ENCODE measurements around the gene SULT4A1. TPM values are rescaled to one million over a fixed set of nuclear protein-coding genes. Genes with fewer than 3 reads are reported as not detected.

Gene SULT4A1
- total RNA-seq, 3 donors from 2014 or later, result not detected

GRCh38 chr22:43814264-43814663, 48.0 kb downstream of the SULT4A1 start:
- peak overlapping the region; percentile 37 for H3K4me3 Mint-ChIP-seq
- H3K27me3 Mint-ChIP-seq (ENCODE audit: low read depth), result no peaks in the 10 kb centered on the region
- H3K36me3 Mint-ChIP-seq (ENCODE audit: insufficient read depth), result peaks cover 5% of the 10 kb centered on the region
- H3K4me1 Mint-ChIP-seq (ENCODE audit: low read depth), result peaks cover 21% of the 10 kb centered on the region
- ATAC-seq (no peak), DNase-seq (no peak)
- H3K9me3 Mint-ChIP-seq, result no peaks in the 10 kb centered on the region

- DNase-seq (no peak), ATAC-seq (no peak)
- H3K4me3 Mint-ChIP-seq, result peak overlapping the region; percentile 95
- peaks cover 21% of the 10 kb centered on the region for H3K4me1 Mint-ChIP-seq (ENCODE audit: low read depth)
- no peaks in the 10 kb centered on the region for H3K9me3 Mint-ChIP-seq
- H3K27me3 Mint-ChIP-seq (ENCODE audit: low read depth), result no peaks in the 10 kb centered on the region
- peaks cover 5% of the 10 kb centered on the region for H3K36me3 Mint-ChIP-seq (ENCODE audit: insufficient read depth)
Measured at GRCh38 chr22:43812890-43813289, 49.4 kb downstream of the SULT4A1 start.

- peaks cover 5% of the 10 kb centered on the region for H3K36me3 Mint-ChIP-seq (ENCODE audit: insufficient read depth)
- peaks cover 21% of the 10 kb centered on the region for H3K4me1 Mint-ChIP-seq (ENCODE audit: low read depth)
- H3K4me3 Mint-ChIP-seq, result peak within 1 kb of the TSS; percentile 95
- peak; percentile 88 for DNase-seq
- no peaks in the 10 kb centered on the region for H3K9me3 Mint-ChIP-seq
- ATAC-seq, result peak; percentile 88 to 92
- no peaks in the 10 kb centered on the region for H3K27me3 Mint-ChIP-seq (ENCODE audit: low read depth)
Measured at GRCh38 chr22:43812149-43812842, 50.0 kb downstream of the SULT4A1 start, which contains the start of gene EFCAB6. Gene EFCAB6, minus strand, starts transcription at chr22:43812305. Its CDS starts 29,987 bp downstream, at chr22:43782318.

DNA sequence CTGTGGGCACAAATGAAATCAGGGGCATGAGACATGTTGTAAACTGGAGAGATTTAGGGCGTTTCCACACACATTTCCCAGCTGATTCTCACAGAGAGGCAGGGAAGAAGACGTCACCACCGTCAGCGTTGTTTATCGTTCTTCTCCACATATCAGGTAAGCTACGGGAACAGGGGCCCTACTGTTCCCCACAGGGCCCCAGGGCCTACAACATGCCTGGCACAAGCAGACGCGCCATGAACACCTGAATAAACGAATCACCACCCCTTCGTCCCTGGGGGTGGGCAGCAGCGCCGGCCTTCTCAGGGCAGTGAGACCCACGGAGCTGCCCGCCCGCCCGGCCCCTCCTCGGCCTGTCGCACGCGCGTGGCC, 50.5 kb downstream of the SULT4A1 start:
- Mint-ChIP-seq H3K4me1 (ENCODE audit: low read depth) (peaks cover 21% of the 10 kb centered on the region), H3K27me3 (ENCODE audit: low read depth) (no peaks in the 10 kb centered on the region), H3K36me3 (ENCODE audit: insufficient read depth) (peaks cover 5% of the 10 kb centered on the region), H3K4me3 (peak overlapping the region; percentile 95), H3K9me3 (no peaks in the 10 kb centered on the region)
- ATAC-seq, result peak in 1 of 2 donors; percentile 25
- no peak for DNase-seq

DNA sequence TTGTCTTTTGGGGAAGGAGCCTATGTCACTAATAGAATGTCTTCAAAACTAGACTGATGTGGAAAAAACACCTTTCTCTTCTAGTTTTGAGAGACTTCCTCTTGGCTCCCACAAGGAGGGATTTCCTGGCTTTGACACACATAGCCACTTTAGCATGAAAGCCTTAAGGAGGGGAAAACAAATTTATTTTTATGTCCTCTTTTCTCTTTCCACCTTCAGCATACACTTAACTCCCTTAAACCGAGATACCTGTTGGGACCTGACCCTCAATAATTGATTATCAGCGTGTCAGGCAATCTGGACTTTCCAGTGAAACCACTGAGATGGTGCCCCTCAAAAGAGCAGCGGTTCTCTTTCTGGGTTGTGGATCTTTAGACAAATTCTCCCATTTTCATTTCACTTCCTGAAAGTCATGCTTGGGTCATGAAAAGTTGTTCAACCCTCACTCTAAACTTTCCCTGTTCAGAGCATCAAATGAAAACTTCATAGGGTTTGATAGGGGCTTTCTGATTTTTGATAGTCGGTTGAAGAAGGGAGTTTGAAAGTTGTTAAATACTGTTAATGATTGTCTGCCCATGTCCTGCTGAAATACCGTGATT, 59.3 kb downstream of the SULT4A1 start:
- peaks cover 4% of the 10 kb centered on the region for H3K36me3 Mint-ChIP-seq (ENCODE audit: insufficient read depth)
- no peak overlapping the region for H3K4me3 Mint-ChIP-seq
- peaks cover 32% of the 10 kb centered on the region for H3K27me3 Mint-ChIP-seq (ENCODE audit: low read depth)
- no peaks in the 10 kb centered on the region for H3K4me1 Mint-ChIP-seq (ENCODE audit: low read depth)
- no peak for DNase-seq
- no peak for ATAC-seq
- peaks cover 24% of the 10 kb centered on the region for H3K9me3 Mint-ChIP-seq

GRCh38 chr22:43800970-43801369, 61.3 kb downstream of the SULT4A1 start:
- DNase-seq (no peak), ATAC-seq (no peak)
- peaks cover 4% of the 10 kb centered on the region for H3K36me3 Mint-ChIP-seq (ENCODE audit: insufficient read depth)
- no peak overlapping the region for H3K4me3 Mint-ChIP-seq
- H3K9me3 Mint-ChIP-seq, result peaks cover 24% of the 10 kb centered on the region
- H3K27me3 Mint-ChIP-seq (ENCODE audit: low read depth), result peaks cover 41% of the 10 kb centered on the region
- no peaks in the 10 kb centered on the region for H3K4me1 Mint-ChIP-seq (ENCODE audit: low read depth)

DNA sequence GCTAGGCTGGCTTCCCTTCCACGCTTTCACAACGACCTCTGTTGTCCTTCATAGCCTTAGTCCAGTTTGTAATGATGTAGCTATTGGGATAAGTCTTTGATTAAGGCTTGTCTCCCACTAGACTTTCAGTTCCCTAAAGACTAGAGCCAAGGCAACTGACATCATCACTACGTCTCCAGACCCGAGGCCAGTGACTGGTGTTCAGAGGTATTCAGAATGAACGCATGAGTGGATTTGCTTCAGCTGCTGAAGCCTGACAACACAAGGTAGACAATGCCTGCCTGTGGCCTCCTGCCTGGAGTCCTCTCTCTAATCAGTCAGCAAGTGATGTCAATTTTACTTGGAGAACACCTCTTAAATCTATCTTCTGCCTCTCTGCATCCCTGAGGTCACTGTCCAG, 63.8 kb downstream of the SULT4A1 start:
- Mint-ChIP-seq H3K27me3 (ENCODE audit: low read depth) (peaks cover 41% of the 10 kb centered on the region), H3K4me3 (no peak overlapping the region), H3K36me3 (ENCODE audit: insufficient read depth) (peaks cover 4% of the 10 kb centered on the region), H3K9me3 (peaks cover 24% of the 10 kb centered on the region), H3K4me1 (ENCODE audit: low read depth) (no peaks in the 10 kb centered on the region)
- DNase-seq (no peak), ATAC-seq (no peak)

DNA sequence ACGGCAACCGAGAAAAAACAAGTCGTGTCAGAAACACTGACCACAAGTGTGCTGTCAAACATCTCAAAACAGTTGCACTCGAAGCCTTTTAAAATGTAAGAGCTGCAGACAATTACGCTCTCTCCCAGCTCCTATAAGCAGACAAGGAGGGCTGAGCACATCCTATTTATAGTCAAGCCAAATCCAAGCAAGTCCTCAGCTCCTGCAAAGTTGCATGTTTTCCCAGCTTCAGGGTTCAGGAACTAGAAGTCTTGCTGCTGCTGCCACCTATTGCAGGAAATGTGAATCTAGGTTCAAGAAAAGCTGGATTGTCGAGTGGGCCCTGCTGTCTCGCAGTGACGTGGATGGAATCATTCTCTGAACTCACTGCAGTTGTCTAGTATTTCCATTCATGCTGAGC, 65.7 kb downstream of the SULT4A1 start:
- Mint-ChIP-seq H3K27me3 (ENCODE audit: low read depth) (peaks cover 31% of the 10 kb centered on the region), H3K4me3 (no peak overlapping the region), H3K36me3 (ENCODE audit: insufficient read depth) (peaks cover 4% of the 10 kb centered on the region), H3K4me1 (ENCODE audit: low read depth) (no peaks in the 10 kb centered on the region), H3K9me3 (peaks cover 20% of the 10 kb centered on the region)
- DNase-seq (no peak), ATAC-seq (no peak)

DNA sequence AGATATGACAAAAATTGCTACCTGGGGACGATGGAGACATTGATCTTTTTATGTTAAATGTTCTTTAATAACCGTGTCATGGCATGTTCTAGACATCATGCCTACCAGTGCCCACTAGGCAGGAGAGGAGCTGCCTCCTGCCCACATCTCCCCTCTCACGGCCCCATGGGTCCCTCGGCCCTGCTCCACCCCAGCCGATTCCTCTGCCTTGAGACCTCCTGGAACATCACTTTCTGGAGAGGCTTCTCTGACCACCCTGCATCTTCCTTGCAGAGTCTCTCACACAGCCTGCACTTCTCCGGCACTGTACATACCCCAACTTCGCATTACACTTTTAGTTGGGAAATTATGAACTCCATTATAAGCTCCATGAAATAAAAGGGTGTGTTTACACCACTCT, 67.0 kb downstream of the SULT4A1 start:
- no peaks in the 10 kb centered on the region for H3K4me1 Mint-ChIP-seq (ENCODE audit: low read depth)
- ATAC-seq (no peak), DNase-seq (no peak)
- H3K36me3 Mint-ChIP-seq (ENCODE audit: insufficient read depth), result no peaks in the 10 kb centered on the region
- peaks cover 20% of the 10 kb centered on the region for H3K27me3 Mint-ChIP-seq (ENCODE audit: low read depth)
- H3K4me3 Mint-ChIP-seq, result no peak overlapping the region
- peaks cover 8% of the 10 kb centered on the region for H3K9me3 Mint-ChIP-seq

- Mint-ChIP-seq H3K27me3 (ENCODE audit: low read depth) (peaks cover 15% of the 10 kb centered on the region), H3K4me1 (ENCODE audit: low read depth) (no peaks in the 10 kb centered on the region), H3K36me3 (ENCODE audit: insufficient read depth) (no peaks in the 10 kb centered on the region), H3K9me3 (no peaks in the 10 kb centered on the region), H3K4me3 (no peak overlapping the region)
- DNase-seq (no peak), ATAC-seq (no peak)
Measured at GRCh38 chr22:43792905-43793304, 69.4 kb downstream of the SULT4A1 start.

GRCh38 chr22:43789452-43789851, 72.9 kb downstream of the SULT4A1 start:
- no peaks in the 10 kb centered on the region for H3K9me3 Mint-ChIP-seq
- no peak for ATAC-seq
- no peak for DNase-seq

DNA sequence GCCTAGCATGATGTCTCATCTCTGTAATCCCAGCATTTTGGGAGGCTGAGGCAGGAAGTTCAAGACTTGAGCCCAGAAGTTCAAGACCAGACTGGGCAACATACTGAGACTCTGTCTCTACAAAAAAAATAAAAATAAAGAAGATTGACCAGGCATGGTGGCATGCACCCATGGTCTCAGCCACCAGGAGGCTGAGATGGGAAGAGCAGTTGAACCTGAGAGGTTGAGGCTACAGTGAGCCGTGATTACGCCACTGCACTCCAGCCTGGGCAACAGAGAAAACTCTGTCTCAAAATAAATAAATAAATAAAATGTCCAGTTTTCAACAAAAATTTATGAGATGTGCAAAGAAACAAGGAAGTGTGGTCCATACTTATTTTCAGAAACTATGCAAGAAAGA, 78.5 kb downstream of the SULT4A1 start:
- Mint-ChIP-seq H3K9me3 (no peaks in the 10 kb centered on the region), H3K27me3 (ENCODE audit: low read depth) (peaks cover 12% of the 10 kb centered on the region), H3K4me1 (ENCODE audit: low read depth) (no peaks in the 10 kb centered on the region), H3K4me3 (no peak overlapping the region), H3K36me3 (ENCODE audit: insufficient read depth) (no peaks in the 10 kb centered on the region)
- no peak for DNase-seq
- ATAC-seq, result no peak

More at GRCh38 chr22:43789452-43789851, 72.9 kb downstream of the SULT4A1 start:
- H3K27me3 Mint-ChIP-seq (ENCODE audit: low read depth), result peaks cover 5% of the 10 kb centered on the region
- H3K4me1 Mint-ChIP-seq (ENCODE audit: low read depth), result no peaks in the 10 kb centered on the region
- H3K4me3 Mint-ChIP-seq, result no peak overlapping the region
- no peaks in the 10 kb centered on the region for H3K36me3 Mint-ChIP-seq (ENCODE audit: insufficient read depth)

DNA sequence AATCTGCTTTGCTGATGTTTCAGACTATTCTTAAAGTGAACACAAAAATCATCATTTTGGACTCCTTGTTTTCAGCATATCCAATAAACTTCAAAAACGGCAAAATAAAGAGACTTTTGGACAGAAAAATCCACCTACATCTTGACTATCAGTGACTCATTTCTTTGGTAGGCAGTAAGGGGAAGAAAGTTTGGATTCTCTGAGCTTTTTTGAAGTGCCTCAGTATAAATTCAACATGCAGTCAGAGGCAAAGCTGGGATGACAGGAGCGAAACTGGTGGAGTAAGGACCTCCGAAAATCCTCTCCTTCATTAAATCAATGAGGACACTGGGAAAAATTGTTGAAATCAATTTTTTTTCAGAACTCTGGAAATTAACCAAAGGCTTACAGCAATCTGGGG, 79.9 kb downstream of the SULT4A1 start:
- DNase-seq, result no peak
- Mint-ChIP-seq H3K4me1 (ENCODE audit: low read depth) (no peaks in the 10 kb centered on the region), H3K36me3 (ENCODE audit: insufficient read depth) (no peaks in the 10 kb centered on the region), H3K4me3 (no peak overlapping the region), H3K27me3 (ENCODE audit: low read depth) (peaks cover 9% of the 10 kb centered on the region), H3K9me3 (no peaks in the 10 kb centered on the region)
- ATAC-seq, result no peak

DNA sequence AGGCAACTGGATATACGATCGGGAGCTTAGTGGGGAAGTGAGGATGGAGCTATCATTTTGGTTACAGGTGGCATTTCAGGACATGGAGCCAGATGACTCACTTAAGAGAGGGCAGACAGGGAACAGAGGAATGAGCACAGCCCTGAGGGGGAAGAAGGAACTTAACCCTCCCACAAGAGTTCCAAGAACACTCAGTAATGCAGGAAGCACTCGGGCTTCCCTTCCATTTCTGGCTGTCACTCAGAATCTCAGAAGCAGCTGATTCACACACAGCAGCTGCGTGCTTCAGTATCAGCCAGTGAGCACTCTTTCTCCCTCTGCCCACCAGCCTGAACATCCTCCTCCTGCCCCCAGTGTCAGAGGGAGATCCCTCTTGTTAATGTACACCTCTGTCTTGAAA, 85.0 kb downstream of the SULT4A1 start:
- DNase-seq (no peak), ATAC-seq (no peak)
- Mint-ChIP-seq H3K4me3 (no peak overlapping the region), H3K9me3 (no peaks in the 10 kb centered on the region), H3K27me3 (ENCODE audit: low read depth) (peaks cover 13% of the 10 kb centered on the region), H3K36me3 (ENCODE audit: insufficient read depth) (no peaks in the 10 kb centered on the region), H3K4me1 (ENCODE audit: low read depth) (no peaks in the 10 kb centered on the region)

GRCh38 chr22:43776081-43776670, 86.1 kb downstream of the SULT4A1 start:
- Mint-ChIP-seq H3K4me3 (no peak overlapping the region), H3K4me1 (ENCODE audit: low read depth) (no peaks in the 10 kb centered on the region), H3K36me3 (ENCODE audit: insufficient read depth) (no peaks in the 10 kb centered on the region), H3K27me3 (ENCODE audit: low read depth) (peaks cover 13% of the 10 kb centered on the region), H3K9me3 (no peaks in the 10 kb centered on the region)
- ATAC-seq (no peak), DNase-seq (no peak)
